ENCODE results near the gene MSGN1.

- TF ChIP-seq EZH2 (IDR thresholded peaks at IDR 0.05; ENCODE audit: borderline replicate concordance, low read length) (no peak), CTCF (IDR thresholded peaks at IDR 0.05; ENCODE audit: low read length) (no peak)
Measured at GRCh38 chr2:17803497-17803896, 12.8 kb upstream of the MSGN1 start.

Measured in OCI-LY1 (cell line).